HEK293 (cell line): ENCODE data around the gene CUL3.

Experiments
- CTCF ChIA-PET: fragments of 350-600 bp; formaldehyde crosslinking; extraction: SDS; loops from one replicate; lab custom pipeline; 2021; ENCODE audit warnings: antibody characterized with exemption; lab: Yijun Ruan, JAX
- POLR2A ChIA-PET: fragments of 300-600 bp; formaldehyde crosslinking; extraction: SDS; loops from one replicate; lab custom pipeline; 2020; ENCODE audit warnings: antibody characterized with exemption, inconsistent platforms; lab: Yijun Ruan, JAX
- H3K27ac ChIP-seq: fragments of 200-500 bp; sonication (Bioruptor generic); 2 replicates; pipeline ENCODE4 v1.5.1; 2014; ENCODE audit warnings: low read depth, low read length, control low read depth, inconsistent platforms; ENCODE audit errors: extremely low read depth
- H3K36me3 ChIP-seq, 2 experiments: fragments of 200-500 bp in 1 of 2; sonication (Bioruptor generic) in 1 of 2; 1 replicate in 1 of 2; 2 replicates in 1 of 2; pipeline ENCODE4 v1.5.1; 2014 to 2017; ENCODE audit warnings: inconsistent platforms in 2 of 2, low read length in 2 of 2; ENCODE audit not compliant: control insufficient read depth in 2 of 2, insufficient read depth in 1 of 2
- H3K4me1 ChIP-seq: fragments of 200-500 bp; sonication (Bioruptor generic); 2 replicates; pipeline ENCODE4 v1.5.1; 2014; ENCODE audit warnings: mild to moderate bottlenecking, low read length, inconsistent platforms; ENCODE audit not compliant: control insufficient read depth, insufficient read depth
- H3K4me3 ChIP-seq: 2 replicates; pipeline ENCODE4 v1.5.1; 2011; ENCODE audit warnings: low read depth, mild to moderate bottlenecking, control low read depth, low read length, moderate library complexity
- H3K9me3 ChIP-seq: fragments of 200-500 bp; sonication (Bioruptor generic); 2 replicates; pipeline ENCODE4 v1.5.1; 2014; ENCODE audit warnings: low read depth, low read length, inconsistent platforms; ENCODE audit not compliant: control insufficient read depth, insufficient read depth
- KLF1 ChIP-seq: fragments of 450-650 bp; formaldehyde crosslinking; IDR thresholded peaks from 2 replicates; pipeline ENCODE4 v1.5.1; 2016; ENCODE audit warnings: missing biosample characterization, missing genetic modification characterization
- KLF7 ChIP-seq: fragments of 450-650 bp; formaldehyde crosslinking; IDR thresholded peaks from 2 replicates; pipeline ENCODE4 v1.5.1; 2016; ENCODE audit warnings: missing biosample characterization, missing genetic modification characterization, borderline replicate concordance
- MEIS1 ChIP-seq: sonication (generic); formaldehyde crosslinking; IDR thresholded peaks from 2 replicates; pipeline ENCODE4 v1.8.1; 2022; ENCODE audit warnings: missing genetic modification reagents, mild to moderate bottlenecking, borderline replicate concordance
- SALL2 ChIP-seq: fragments of 450-650 bp; formaldehyde crosslinking; IDR thresholded peaks from 2 replicates; pipeline ENCODE4 v1.5.0; 2017; ENCODE audit warnings: missing biosample characterization, mild to moderate bottlenecking, missing genetic modification characterization, borderline replicate concordance
- SETDB1 ChIP-seq: IDR thresholded peaks from one replicate; pipeline ENCODE4 v1.6.1; 2017; ENCODE audit warnings: mild to moderate bottlenecking, low read length, moderate library complexity, mixed read lengths; ENCODE audit not compliant: insufficient read length
- TCF7L2 ChIP-seq: IDR thresholded peaks from 2 replicates; pipeline ENCODE4 v1.6.1; 2011; ENCODE audit warnings: low read depth, mild to moderate bottlenecking, inconsistent platforms, low read length, moderate library complexity, borderline replicate concordance
- YY2 ChIP-seq: fragments of 450-650 bp; formaldehyde crosslinking; IDR thresholded peaks from 2 replicates; pipeline ENCODE4 v1.5.1; 2016; ENCODE audit warnings: missing biosample characterization, missing genetic modification characterization
- ZNF169 ChIP-seq: fragments of 450-650 bp; formaldehyde crosslinking; IDR thresholded peaks from 2 replicates; pipeline ENCODE4 v1.5.1; 2016; ENCODE audit warnings: missing biosample characterization, missing genetic modification characterization
- ZNF223 ChIP-seq: fragments of 450-650 bp; formaldehyde crosslinking; IDR thresholded peaks from 2 replicates; pipeline ENCODE4 v1.5.1; 2016; ENCODE audit warnings: missing biosample characterization, missing genetic modification characterization
- ZNF292 ChIP-seq: fragments of 450-650 bp; formaldehyde crosslinking; IDR thresholded peaks from 2 replicates; pipeline ENCODE4 v1.5.1; 2016; ENCODE audit warnings: low read depth, missing biosample characterization, missing genetic modification characterization, borderline replicate concordance
- ZNF311 ChIP-seq: fragments of 450-650 bp; formaldehyde crosslinking; IDR thresholded peaks from 2 replicates; pipeline ENCODE4 v1.5.1; 2017; ENCODE audit warnings: missing biosample characterization, missing genetic modification characterization, borderline replicate concordance
- ZNF404 ChIP-seq: fragments of 450-650 bp; formaldehyde crosslinking; IDR thresholded peaks from 2 replicates; pipeline ENCODE4 v1.5.1; 2017; ENCODE audit warnings: missing biosample characterization, missing genetic modification characterization
- ZNF596 ChIP-seq: fragments of 450-650 bp; IDR thresholded peaks from 2 replicates; pipeline ENCODE4 v1.5.0; 2018; ENCODE audit warnings: missing biosample characterization, mild to moderate bottlenecking, missing genetic modification characterization, moderate library complexity
- ZNF621 ChIP-seq: fragments of 450-650 bp; formaldehyde crosslinking; IDR thresholded peaks from 2 replicates; pipeline ENCODE4 v1.5.1; 2017; ENCODE audit warnings: missing biosample characterization, missing genetic modification characterization
- ZNF843 ChIP-seq: fragments of 450-650 bp; formaldehyde crosslinking; IDR thresholded peaks from 2 replicates; pipeline ENCODE4 v1.5.1; 2016; ENCODE audit warnings: missing biosample characterization, missing genetic modification characterization
- ZXDB ChIP-seq: fragments of 450-650 bp; formaldehyde crosslinking; IDR thresholded peaks from 2 replicates; pipeline ENCODE4 v1.5.1; 2016; ENCODE audit warnings: missing biosample characterization, missing genetic modification characterization
- TF ChIP-seq, protein P1 (sequence below): fragments of 450-650 bp; formaldehyde crosslinking; IDR thresholded peaks from 2 replicates; pipeline ENCODE4 v1.5.1; 2016; ENCODE audit warnings: missing biosample characterization, missing genetic modification characterization
- TF ChIP-seq, protein P2 (sequence below): fragments of 450-650 bp; formaldehyde crosslinking; IDR thresholded peaks from 2 replicates; pipeline ENCODE4 v1.5.1; 2016; ENCODE audit warnings: missing biosample characterization, missing genetic modification characterization
- TF ChIP-seq, protein P3 (sequence below): sonication (generic); formaldehyde crosslinking; IDR thresholded peaks from 2 replicates; pipeline ENCODE4 v1.8.1; 2022; ENCODE audit warnings: mild to moderate bottlenecking, moderate library complexity, missing genetic modification reagents
- TF ChIP-seq, protein P4 (sequence below): fragments of 450-650 bp; formaldehyde crosslinking; conservative IDR thresholded peaks from 2 replicates; pipeline ENCODE4 v1.5.1; 2016; ENCODE audit warnings: low read depth, missing biosample characterization, missing genetic modification characterization
- TF ChIP-seq, protein P5 (sequence below): fragments of 450-650 bp; formaldehyde crosslinking; IDR thresholded peaks from 2 replicates; pipeline ENCODE4 v1.5.1; 2017; ENCODE audit warnings: missing biosample characterization, missing genetic modification characterization
- TF ChIP-seq, protein P6 (sequence below): fragments of 450-650 bp; formaldehyde crosslinking; IDR thresholded peaks from 2 replicates; pipeline ENCODE4 v1.5.1; 2017; ENCODE audit warnings: missing biosample characterization, mild to moderate bottlenecking, missing genetic modification characterization, moderate library complexity

CUL3 gene

DNA sequence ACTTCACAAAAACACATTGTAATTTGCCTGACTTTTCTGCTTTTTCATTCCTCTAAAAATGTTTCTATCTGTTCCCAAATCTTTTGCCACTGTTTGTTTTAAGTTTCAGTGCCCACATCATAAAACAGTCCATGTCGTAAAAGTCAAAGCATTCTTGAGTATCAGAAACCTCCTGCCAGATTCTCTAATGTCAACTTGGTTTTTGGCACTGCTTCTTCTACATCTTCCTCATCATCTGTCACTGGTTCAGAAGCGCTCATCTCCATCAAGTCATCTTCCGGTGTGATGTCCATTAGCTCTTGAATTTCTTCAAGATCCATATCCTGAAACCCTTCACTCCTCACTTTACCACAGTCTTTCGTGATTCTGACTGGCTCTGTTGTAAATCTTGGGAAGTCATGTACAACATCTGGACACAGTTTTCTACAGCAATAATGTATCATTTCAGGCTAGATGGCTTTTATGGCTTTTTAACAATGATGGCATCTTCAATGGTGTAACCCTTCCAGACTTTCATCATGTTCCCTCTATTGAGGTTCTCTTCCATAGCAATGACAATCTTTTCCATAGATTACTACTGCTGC, 19.6 kb downstream of the CUL3 start (continued):
- TF ChIP-seq, protein P1, sequence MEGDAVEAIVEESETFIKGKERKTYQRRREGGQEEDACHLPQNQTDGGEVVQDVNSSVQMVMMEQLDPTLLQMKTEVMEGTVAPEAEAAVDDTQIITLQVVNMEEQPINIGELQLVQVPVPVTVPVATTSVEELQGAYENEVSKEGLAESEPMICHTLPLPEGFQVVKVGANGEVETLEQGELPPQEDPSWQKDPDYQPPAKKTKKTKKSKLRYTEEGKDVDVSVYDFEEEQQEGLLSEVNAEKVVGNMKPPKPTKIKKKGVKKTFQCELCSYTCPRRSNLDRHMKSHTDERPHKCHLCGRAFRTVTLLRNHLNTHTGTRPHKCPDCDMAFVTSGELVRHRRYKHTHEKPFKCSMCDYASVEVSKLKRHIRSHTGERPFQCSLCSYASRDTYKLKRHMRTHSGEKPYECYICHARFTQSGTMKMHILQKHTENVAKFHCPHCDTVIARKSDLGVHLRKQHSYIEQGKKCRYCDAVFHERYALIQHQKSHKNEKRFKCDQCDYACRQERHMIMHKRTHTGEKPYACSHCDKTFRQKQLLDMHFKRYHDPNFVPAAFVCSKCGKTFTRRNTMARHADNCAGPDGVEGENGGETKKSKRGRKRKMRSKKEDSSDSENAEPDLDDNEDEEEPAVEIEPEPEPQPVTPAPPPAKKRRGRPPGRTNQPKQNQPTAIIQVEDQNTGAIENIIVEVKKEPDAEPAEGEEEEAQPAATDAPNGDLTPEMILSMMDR, result 0 out of 2 replicates have a peak, but pooled peaks have one; percentile 7
- TF ChIP-seq SALL2 (tag by site-specific recombination) (no peak), KLF7 (tag by site-specific recombination) (no peak), MEIS1 (CRISPR knock-in tag) (no peak), ZNF621 (tag by site-specific recombination) (no peak), KLF1 (tag by site-specific recombination) (no peak)
- TF ChIP-seq, all 188 proteins: peak for 5

DNA sequence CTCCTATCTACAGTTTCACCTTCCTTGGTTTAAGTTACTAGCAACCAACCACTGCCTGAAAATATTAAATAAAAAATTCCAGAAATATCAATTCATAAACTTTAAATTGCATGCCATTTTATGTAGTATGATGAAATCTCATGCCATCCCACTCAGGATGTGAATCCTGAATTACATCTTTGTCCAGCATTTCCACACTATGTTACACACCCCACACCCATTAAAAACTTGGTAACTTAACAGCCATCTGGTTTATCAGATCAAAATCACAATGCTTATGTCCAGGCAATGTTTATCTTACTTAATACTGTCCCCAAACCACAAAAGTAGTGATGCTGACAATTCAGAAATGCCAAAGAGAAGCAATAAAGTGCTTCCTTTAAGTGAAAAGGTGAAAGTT, 21.6 kb downstream of the CUL3 start:
- POLR2A ChIA-PET, result interaction anchor here (0.9 kb wide), 1 partner anchor 22 kb away, joined by 4 read pairs; no protein-coding TSS in a partner anchor
- CTCF ChIA-PET, result no interaction called here
- Histone ChIP-seq H3K27ac (no peak overlapping the region), H3K4me1 (peaks cover 22% of the 10 kb centered on the region; the same call in 1 of the 2 replicates), H3K9me3 (no peaks in the 10 kb centered on the region), H3K36me3 (no peaks in the 10 kb centered on the region), H3K4me3 (no peak overlapping the region)
- TF ChIP-seq, protein P2, sequence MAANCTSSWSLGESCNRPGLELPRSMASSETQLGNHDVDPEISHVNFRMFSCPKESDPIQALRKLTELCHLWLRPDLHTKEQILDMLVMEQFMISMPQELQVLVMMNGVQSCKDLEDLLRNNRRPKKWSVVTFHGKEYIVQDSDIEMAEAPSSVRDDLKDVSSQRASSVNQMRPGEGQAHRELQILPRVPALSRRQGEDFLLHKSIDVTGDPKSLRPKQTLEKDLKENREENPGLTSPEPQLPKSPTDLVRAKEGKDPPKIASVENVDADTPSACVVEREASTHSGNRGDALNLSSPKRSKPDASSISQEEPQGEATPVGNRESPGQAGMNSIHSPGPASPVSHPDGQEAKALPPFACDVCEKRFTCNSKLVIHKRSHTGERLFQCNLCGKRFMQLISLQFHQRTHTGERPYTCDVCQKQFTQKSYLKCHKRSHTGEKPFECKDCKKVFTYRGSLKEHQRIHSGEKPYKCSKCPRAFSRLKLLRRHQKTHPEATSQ (tag by site-specific recombination), result no peak
- TF ChIP-seq, protein P3, sequence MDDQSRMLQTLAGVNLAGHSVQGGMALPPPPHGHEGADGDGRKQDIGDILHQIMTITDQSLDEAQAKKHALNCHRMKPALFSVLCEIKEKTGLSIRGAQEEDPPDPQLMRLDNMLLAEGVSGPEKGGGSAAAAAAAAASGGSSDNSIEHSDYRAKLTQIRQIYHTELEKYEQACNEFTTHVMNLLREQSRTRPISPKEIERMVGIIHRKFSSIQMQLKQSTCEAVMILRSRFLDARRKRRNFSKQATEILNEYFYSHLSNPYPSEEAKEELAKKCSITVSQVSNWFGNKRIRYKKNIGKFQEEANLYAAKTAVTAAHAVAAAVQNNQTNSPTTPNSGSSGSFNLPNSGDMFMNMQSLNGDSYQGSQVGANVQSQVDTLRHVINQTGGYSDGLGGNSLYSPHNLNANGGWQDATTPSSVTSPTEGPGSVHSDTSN, result no peak
- no peak for TF ChIP-seq ZNF404 (tag by site-specific recombination)
- no peak for TF ChIP-seq ZNF596 (tag by site-specific recombination)
- TF ChIP-seq ZNF311, result no peak
- no peak for TF ChIP-seq ZNF169 (tag by site-specific recombination)
- no peak for TF ChIP-seq TCF7L2
- TF ChIP-seq, protein P4, sequence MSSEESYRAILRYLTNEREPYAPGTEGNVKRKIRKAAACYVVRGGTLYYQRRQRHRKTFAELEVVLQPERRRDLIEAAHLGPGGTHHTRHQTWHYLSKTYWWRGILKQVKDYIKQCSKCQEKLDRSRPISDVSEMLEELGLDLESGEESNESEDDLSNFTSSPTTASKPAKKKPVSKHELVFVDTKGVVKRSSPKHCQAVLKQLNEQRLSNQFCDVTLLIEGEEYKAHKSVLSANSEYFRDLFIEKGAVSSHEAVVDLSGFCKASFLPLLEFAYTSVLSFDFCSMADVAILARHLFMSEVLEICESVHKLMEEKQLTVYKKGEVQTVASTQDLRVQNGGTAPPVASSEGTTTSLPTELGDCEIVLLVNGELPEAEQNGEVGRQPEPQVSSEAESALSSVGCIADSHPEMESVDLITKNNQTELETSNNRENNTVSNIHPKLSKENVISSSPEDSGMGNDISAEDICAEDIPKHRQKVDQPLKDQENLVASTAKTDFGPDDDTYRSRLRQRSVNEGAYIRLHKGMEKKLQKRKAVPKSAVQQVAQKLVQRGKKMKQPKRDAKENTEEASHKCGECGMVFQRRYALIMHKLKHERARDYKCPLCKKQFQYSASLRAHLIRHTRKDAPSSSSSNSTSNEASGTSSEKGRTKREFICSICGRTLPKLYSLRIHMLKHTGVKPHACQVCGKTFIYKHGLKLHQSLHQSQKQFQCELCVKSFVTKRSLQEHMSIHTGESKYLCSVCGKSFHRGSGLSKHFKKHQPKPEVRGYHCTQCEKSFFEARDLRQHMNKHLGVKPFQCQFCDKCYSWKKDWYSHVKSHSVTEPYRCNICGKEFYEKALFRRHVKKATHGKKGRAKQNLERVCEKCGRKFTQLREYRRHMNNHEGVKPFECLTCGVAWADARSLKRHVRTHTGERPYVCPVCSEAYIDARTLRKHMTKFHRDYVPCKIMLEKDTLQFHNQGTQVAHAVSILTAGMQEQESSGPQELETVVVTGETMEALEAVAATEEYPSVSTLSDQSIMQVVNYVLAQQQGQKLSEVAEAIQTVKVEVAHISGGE (tag by site-specific recombination), result no peak

DNA sequence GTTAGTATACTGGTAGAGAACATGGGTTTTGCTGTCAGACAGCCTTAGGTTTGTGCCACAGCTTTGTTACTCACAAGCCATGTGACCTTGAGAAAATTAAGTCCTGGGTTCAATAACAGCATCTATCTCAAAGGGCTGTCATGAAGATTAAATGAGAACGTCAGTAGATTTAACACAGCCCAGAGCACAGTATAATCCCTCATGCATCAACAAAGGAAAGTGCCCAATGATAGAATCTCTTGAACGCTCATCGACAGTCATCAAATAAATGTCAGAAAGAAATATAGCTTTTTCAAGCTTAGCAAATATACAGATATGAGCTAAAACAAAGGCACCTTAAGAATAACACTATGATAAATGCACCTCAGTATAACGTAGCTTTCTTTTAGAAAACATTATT, 22.3 kb downstream of the CUL3 start:
- peaks cover 18% of the 10 kb centered on the region; the same call in 1 of the 2 replicates for H3K4me1 ChIP-seq
- no peak overlapping the region for H3K27ac ChIP-seq
- ChIA-PET CTCF (no interaction called here), POLR2A (interaction anchor here (0.9 kb wide), 1 partner anchor 23 kb away, joined by 4 read pairs; no protein-coding TSS in a partner anchor)
- no peaks in the 10 kb centered on the region for H3K9me3 ChIP-seq
- no peaks in the 10 kb centered on the region for H3K36me3 ChIP-seq
- H3K4me3 ChIP-seq, result no peak overlapping the region
- TF ChIP-seq, protein P5, sequence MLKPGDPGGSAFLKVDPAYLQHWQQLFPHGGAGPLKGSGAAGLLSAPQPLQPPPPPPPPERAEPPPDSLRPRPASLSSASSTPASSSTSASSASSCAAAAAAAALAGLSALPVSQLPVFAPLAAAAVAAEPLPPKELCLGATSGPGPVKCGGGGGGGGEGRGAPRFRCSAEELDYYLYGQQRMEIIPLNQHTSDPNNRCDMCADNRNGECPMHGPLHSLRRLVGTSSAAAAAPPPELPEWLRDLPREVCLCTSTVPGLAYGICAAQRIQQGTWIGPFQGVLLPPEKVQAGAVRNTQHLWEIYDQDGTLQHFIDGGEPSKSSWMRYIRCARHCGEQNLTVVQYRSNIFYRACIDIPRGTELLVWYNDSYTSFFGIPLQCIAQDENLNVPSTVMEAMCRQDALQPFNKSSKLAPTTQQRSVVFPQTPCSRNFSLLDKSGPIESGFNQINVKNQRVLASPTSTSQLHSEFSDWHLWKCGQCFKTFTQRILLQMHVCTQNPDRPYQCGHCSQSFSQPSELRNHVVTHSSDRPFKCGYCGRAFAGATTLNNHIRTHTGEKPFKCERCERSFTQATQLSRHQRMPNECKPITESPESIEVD, result peak; percentile 50
- TF ChIP-seq SETDB1, result peak; percentile 20
- no peak for TF ChIP-seq ZNF223
- TF ChIP-seq, protein P6, sequence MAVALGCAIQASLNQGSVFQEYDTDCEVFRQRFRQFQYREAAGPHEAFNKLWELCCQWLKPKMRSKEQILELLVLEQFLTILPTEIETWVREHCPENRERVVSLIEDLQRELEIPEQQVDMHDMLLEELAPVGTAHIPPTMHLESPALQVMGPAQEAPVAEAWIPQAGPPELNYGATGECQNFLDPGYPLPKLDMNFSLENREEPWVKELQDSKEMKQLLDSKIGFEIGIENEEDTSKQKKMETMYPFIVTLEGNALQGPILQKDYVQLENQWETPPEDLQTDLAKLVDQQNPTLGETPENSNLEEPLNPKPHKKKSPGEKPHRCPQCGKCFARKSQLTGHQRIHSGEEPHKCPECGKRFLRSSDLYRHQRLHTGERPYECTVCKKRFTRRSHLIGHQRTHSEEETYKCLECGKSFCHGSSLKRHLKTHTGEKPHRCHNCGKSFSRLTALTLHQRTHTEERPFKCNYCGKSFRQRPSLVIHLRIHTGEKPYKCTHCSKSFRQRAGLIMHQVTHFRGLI, result no peak
- no peak for TF ChIP-seq ZNF292 (tag by site-specific recombination)
- peak; percentile 83 for TF ChIP-seq ZNF843 (tag by site-specific recombination)
- no peak for TF ChIP-seq YY2 (tag by site-specific recombination)
- 0 out of 2 replicates have a peak, but pooled peaks have one; percentile 29 for TF ChIP-seq ZXDB (tag by site-specific recombination)
